Renal cortical epithelial cell (primary cell): Measurements from ENCODE around the gene SH2D3A. TPM values are rescaled to one million over a fixed set of nuclear protein-coding genes. Genes with fewer than 3 reads are reported as not detected.
"Not testable (repeated sequence)": the region's sequence is repeated elsewhere in the genome, so short reads cannot be mapped to it uniquely, and the experiment has no call there.

ENCODE experiments used
- DNase-seq: peaks from one replicate; pipeline ENCODE4 v3.0.0-alpha.2; 2011; ENCODE audit warnings: low read depth
- total RNA-seq: library from RNA; depleted of rRNA; stranded (reverse); fragments of >200 nt; gene quantifications from 2 replicates; pipeline ENCODE4 v1.2.3, GENCODE V29; 2014

SH2D3A gene
- total RNA-seq, 1 donor from 2014 or later, result 5.1 TPM

- peak; percentile 71 for DNase-seq
Observed at GRCh38 chr19:6721773-6722172, 45.5 kb downstream of the SH2D3A start.

- no peak for DNase-seq
Observed at GRCh38 chr19:6721138-6721474, 46.1 kb downstream of the SH2D3A start.

GRCh38 chr19:6720369-6721137 is 46.7 kb downstream of the SH2D3A start, which contains the start of gene C3:
TSS of gene C3 (minus strand) at chr19:6720650. CDS start at chr19:6720589, 61 bp downstream.
- DNase-seq, result peak; percentile 84

- no peak for DNase-seq
Observed at GRCh38 chr19:6719992-6720368, 47.3 kb downstream of the SH2D3A start.

- DNase-seq, result no peak
Observed at GRCh38 chr19:6719540-6719861, 47.7 kb downstream of the SH2D3A start.

GRCh38 chr19:6718741-6719539 is 48.3 kb downstream of the SH2D3A start:
- DNase-seq, result peak; percentile 21

GRCh38 chr19:6718111-6718740 is 49.0 kb downstream of the SH2D3A start:
- no peak for DNase-seq

- no peak for DNase-seq
Observed at GRCh38 chr19:6717441-6717971, 49.7 kb downstream of the SH2D3A start.

GRCh38 chr19:6717036-6717435 is 50.2 kb downstream of the SH2D3A start:
- no peak for DNase-seq

GRCh38 chr19:6716610-6716970 is 50.6 kb downstream of the SH2D3A start:
- DNase-seq, result no peak

GRCh38 chr19:6714749-6715555 is 52.3 kb downstream of the SH2D3A start:
- DNase-seq, result no peak

GRCh38 chr19:6713773-6714692 is 53.2 kb downstream of the SH2D3A start:
- no peak for DNase-seq

GRCh38 chr19:6712692-6713670 is 54.3 kb downstream of the SH2D3A start:
- DNase-seq, result no peak

GRCh38 chr19:6712231-6712630 is 55.0 kb downstream of the SH2D3A start:
- DNase-seq, result no peak

- DNase-seq, result no peak
Observed at GRCh38 chr19:6711605-6712004, 55.6 kb downstream of the SH2D3A start.

- DNase-seq, result no peak
Observed at GRCh38 chr19:6711078-6711361, 56.2 kb downstream of the SH2D3A start.

GRCh38 chr19:6710273-6711077 is 56.8 kb downstream of the SH2D3A start:
- no peak for DNase-seq

GRCh38 chr19:6709549-6709948 is 57.7 kb downstream of the SH2D3A start:
- DNase-seq, result no peak

- not testable (repeated sequence) for DNase-seq
Observed at GRCh38 chr19:6708913-6709312, 58.3 kb downstream of the SH2D3A start.
